Measurements from ENCODE around the gene CLRN3.

- TF ChIP-seq CTCF (conservative IDR thresholded peaks at IDR 0.05; ENCODE audit: low read length) (no peak), EZH2phosphoT487 (IDR thresholded peaks at IDR 0.05; ENCODE audit: borderline replicate concordance) (no peak)
These were observed 20.0 kb upstream of the CLRN3 start for GRCh38 chr10:127912607-127913367.

Data from Loucy (cell line).